HEK293 (cell line): ENCODE results near the gene CIAO1.

ENCODE experiments used
- CTCF ChIA-PET: fragments of 350-600 bp; formaldehyde crosslinking; extraction: SDS; loops from one replicate; lab custom pipeline; 2021; ENCODE audit warnings: antibody characterized with exemption; lab: Yijun Ruan, JAX
- POLR2A ChIA-PET: fragments of 300-600 bp; formaldehyde crosslinking; extraction: SDS; loops from one replicate; lab custom pipeline; 2020; ENCODE audit warnings: antibody characterized with exemption, inconsistent platforms; lab: Yijun Ruan, JAX
- H3K27ac ChIP-seq: fragments of 200-500 bp; sonication (Bioruptor generic); 2 replicates; pipeline ENCODE4 v1.5.1; 2014; ENCODE audit warnings: low read depth, low read length, control low read depth, inconsistent platforms; ENCODE audit errors: extremely low read depth
- H3K36me3 ChIP-seq, 2 experiments: fragments of 200-500 bp in 1 of 2; sonication (Bioruptor generic) in 1 of 2; 1 replicate in 1 of 2; 2 replicates in 1 of 2; pipeline ENCODE4 v1.5.1; 2014 to 2017; ENCODE audit warnings: inconsistent platforms in 2 of 2, low read length in 2 of 2; ENCODE audit not compliant: control insufficient read depth in 2 of 2, insufficient read depth in 1 of 2
- H3K4me1 ChIP-seq: fragments of 200-500 bp; sonication (Bioruptor generic); 2 replicates; pipeline ENCODE4 v1.5.1; 2014; ENCODE audit warnings: mild to moderate bottlenecking, low read length, inconsistent platforms; ENCODE audit not compliant: control insufficient read depth, insufficient read depth
- H3K4me3 ChIP-seq: 2 replicates; pipeline ENCODE4 v1.5.1; 2011; ENCODE audit warnings: low read depth, mild to moderate bottlenecking, control low read depth, low read length, moderate library complexity
- H3K9me3 ChIP-seq: fragments of 200-500 bp; sonication (Bioruptor generic); 2 replicates; pipeline ENCODE4 v1.5.1; 2014; ENCODE audit warnings: low read depth, low read length, inconsistent platforms; ENCODE audit not compliant: control insufficient read depth, insufficient read depth
- GLIS1 ChIP-seq: fragments of 450-650 bp; formaldehyde crosslinking; IDR thresholded peaks from 2 replicates; pipeline ENCODE4 v1.5.1; 2016; ENCODE audit warnings: missing biosample characterization, missing genetic modification characterization
- REPIN1 ChIP-seq: fragments of 450-650 bp; formaldehyde crosslinking; IDR thresholded peaks from 2 replicates; pipeline ENCODE4 v1.5.1; 2017; ENCODE audit warnings: missing biosample characterization, missing genetic modification characterization, low read depth
- ZBTB1 ChIP-seq: fragments of 450-650 bp; formaldehyde crosslinking; IDR thresholded peaks from 2 replicates; pipeline ENCODE4 v1.5.1; 2016; ENCODE audit warnings: missing biosample characterization, missing genetic modification characterization
- ZBTB21 ChIP-seq: fragments of 450-650 bp; formaldehyde crosslinking; IDR thresholded peaks from 2 replicates; pipeline ENCODE4 v1.5.1; 2017; ENCODE audit warnings: missing biosample characterization, missing genetic modification characterization
- ZNF138 ChIP-seq: fragments of 450-650 bp; formaldehyde crosslinking; IDR thresholded peaks from 2 replicates; pipeline ENCODE4 v1.5.1; 2016; ENCODE audit warnings: missing biosample characterization, missing genetic modification characterization, borderline replicate concordance
- ZNF169 ChIP-seq: fragments of 450-650 bp; formaldehyde crosslinking; IDR thresholded peaks from 2 replicates; pipeline ENCODE4 v1.5.1; 2016; ENCODE audit warnings: missing biosample characterization, missing genetic modification characterization
- ZNF2 ChIP-seq: fragments of 450-650 bp; formaldehyde crosslinking; IDR thresholded peaks from 2 replicates; pipeline ENCODE4 v1.5.1; 2016; ENCODE audit warnings: missing biosample characterization, missing genetic modification characterization
- ZNF366 ChIP-seq: fragments of 450-650 bp; formaldehyde crosslinking; conservative IDR thresholded peaks from 2 replicates; pipeline ENCODE4 v1.5.1; 2016; ENCODE audit warnings: missing biosample characterization, missing genetic modification characterization
- ZNF394 ChIP-seq: fragments of 450-650 bp; formaldehyde crosslinking; IDR thresholded peaks from 2 replicates; pipeline ENCODE4 v1.5.1; 2016; ENCODE audit warnings: missing biosample characterization, missing genetic modification characterization, mild to moderate bottlenecking, moderate library complexity, borderline replicate concordance
- ZNF404 ChIP-seq: fragments of 450-650 bp; formaldehyde crosslinking; IDR thresholded peaks from 2 replicates; pipeline ENCODE4 v1.5.1; 2017; ENCODE audit warnings: missing biosample characterization, missing genetic modification characterization
- ZNF510 ChIP-seq: fragments of 450-650 bp; formaldehyde crosslinking; IDR thresholded peaks from 2 replicates; pipeline ENCODE4 v1.5.1; 2018; ENCODE audit warnings: mild to moderate bottlenecking, missing genetic modification characterization, missing biosample characterization; ENCODE audit not compliant: insufficient replicate concordance
- ZNF555 ChIP-seq: fragments of 450-650 bp; formaldehyde crosslinking; conservative IDR thresholded peaks from 2 replicates; pipeline ENCODE4 v1.5.1; 2017; ENCODE audit warnings: missing biosample characterization, mild to moderate bottlenecking, missing genetic modification characterization, inconsistent platforms
- ZNF600 ChIP-seq: fragments of 450-650 bp; formaldehyde crosslinking; IDR thresholded peaks from 2 replicates; pipeline ENCODE4 v1.5.1; 2016; ENCODE audit warnings: missing biosample characterization, missing genetic modification characterization
- ZNF624 ChIP-seq: fragments of 450-650 bp; formaldehyde crosslinking; IDR thresholded peaks from 2 replicates; pipeline ENCODE4 v1.5.1; 2017; ENCODE audit warnings: missing biosample characterization, missing genetic modification characterization
- ZNF843 ChIP-seq: fragments of 450-650 bp; formaldehyde crosslinking; IDR thresholded peaks from 2 replicates; pipeline ENCODE4 v1.5.1; 2016; ENCODE audit warnings: missing biosample characterization, missing genetic modification characterization
- TF ChIP-seq, protein P1 (sequence below): IDR thresholded peaks from 2 replicates; pipeline ENCODE4 v1.6.1; 2011; ENCODE audit warnings: mild to moderate bottlenecking, low read depth, low read length, borderline replicate concordance
- TF ChIP-seq, protein P2 (sequence below): fragments of 450-650 bp; formaldehyde crosslinking; IDR thresholded peaks from 2 replicates; pipeline ENCODE4 v1.5.1; 2016; ENCODE audit warnings: missing biosample characterization, missing genetic modification characterization, borderline replicate concordance
- TF ChIP-seq, protein P3 (sequence below): fragments of 450-650 bp; formaldehyde crosslinking; IDR thresholded peaks from 2 replicates; pipeline ENCODE4 v1.5.1; 2017; ENCODE audit warnings: missing biosample characterization, missing genetic modification characterization
- TF ChIP-seq, protein P4 (sequence below): fragments of 450-650 bp; formaldehyde crosslinking; IDR thresholded peaks from 2 replicates; pipeline ENCODE4 v1.5.1; 2016; ENCODE audit warnings: missing biosample characterization, missing genetic modification characterization
- TF ChIP-seq, protein P5 (sequence below): sonication (generic); formaldehyde crosslinking; IDR thresholded peaks from 2 replicates; pipeline ENCODE4 v1.8.1; 2022; ENCODE audit warnings: mild to moderate bottlenecking, moderate library complexity, missing genetic modification reagents
- TF ChIP-seq, protein P6 (sequence below): fragments of 450-650 bp; formaldehyde crosslinking; IDR thresholded peaks from 2 replicates; pipeline ENCODE4 v1.5.0; 2017; ENCODE audit warnings: missing biosample characterization, missing genetic modification characterization, borderline replicate concordance

Gene CIAO1

DNA sequence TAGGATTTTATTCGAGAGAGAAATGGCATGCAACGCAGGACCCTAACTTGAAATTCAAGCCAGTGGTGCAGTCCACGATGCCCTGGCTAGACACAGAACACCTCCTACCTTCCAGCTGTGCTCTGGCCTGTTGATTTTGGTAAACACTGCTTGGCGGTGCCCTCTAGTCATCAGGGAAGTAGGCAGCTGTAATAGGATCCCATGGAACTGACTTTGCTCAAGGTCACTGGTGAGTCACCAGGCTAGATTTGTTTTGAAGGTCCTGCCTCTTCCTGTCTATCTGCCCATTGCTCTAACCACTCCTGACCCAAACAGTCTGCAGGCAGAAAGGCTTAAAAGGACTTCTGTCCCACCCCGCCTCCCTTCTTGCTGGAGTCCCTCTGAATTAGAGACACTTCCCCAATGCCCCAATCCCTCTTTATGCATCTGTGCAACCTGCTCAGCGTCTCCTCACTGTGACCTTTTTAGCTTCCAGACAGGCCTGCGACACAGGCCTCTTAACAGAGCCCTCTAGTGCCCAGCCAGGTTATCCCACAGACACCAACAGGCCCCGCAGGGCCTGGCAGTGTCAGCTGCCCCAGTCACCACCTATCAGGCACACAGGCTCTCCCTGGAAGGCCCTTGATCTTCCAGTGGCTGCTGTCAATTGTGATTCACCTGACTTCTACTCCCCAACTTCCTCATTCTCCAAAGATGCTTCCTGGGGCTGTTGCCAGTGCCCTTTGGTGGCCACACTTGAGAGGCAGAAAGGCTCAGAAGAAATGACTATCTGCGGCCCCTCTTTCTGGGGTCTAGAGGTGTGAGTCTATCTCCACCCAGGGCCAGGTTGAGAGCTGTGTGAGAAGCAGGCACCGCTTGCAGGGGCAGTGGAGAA, 5.4 kb upstream of the CIAO1 start (continued):
- TF ChIP-seq, protein P1, sequence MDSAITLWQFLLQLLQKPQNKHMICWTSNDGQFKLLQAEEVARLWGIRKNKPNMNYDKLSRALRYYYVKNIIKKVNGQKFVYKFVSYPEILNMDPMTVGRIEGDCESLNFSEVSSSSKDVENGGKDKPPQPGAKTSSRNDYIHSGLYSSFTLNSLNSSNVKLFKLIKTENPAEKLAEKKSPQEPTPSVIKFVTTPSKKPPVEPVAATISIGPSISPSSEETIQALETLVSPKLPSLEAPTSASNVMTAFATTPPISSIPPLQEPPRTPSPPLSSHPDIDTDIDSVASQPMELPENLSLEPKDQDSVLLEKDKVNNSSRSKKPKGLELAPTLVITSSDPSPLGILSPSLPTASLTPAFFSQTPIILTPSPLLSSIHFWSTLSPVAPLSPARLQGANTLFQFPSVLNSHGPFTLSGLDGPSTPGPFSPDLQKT: no peak
- TF ChIP-seq, protein P2, sequence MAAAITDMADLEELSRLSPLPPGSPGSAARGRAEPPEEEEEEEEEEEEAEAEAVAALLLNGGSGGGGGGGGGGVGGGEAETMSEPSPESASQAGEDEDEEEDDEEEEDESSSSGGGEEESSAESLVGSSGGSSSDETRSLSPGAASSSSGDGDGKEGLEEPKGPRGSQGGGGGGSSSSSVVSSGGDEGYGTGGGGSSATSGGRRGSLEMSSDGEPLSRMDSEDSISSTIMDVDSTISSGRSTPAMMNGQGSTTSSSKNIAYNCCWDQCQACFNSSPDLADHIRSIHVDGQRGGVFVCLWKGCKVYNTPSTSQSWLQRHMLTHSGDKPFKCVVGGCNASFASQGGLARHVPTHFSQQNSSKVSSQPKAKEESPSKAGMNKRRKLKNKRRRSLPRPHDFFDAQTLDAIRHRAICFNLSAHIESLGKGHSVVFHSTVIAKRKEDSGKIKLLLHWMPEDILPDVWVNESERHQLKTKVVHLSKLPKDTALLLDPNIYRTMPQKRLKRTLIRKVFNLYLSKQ (tag by site-specific recombination): no peak
- TF ChIP-seq ZNF510: no peak
- TF ChIP-seq ZNF2: peak; percentile 99
- peak; percentile 87 for TF ChIP-seq ZBTB21 (tag by site-specific recombination)
- peak; percentile 14; the same call in 1 of the 2 replicates for TF ChIP-seq ZNF394 (tag by site-specific recombination)
- TF ChIP-seq ZNF624 (tag by site-specific recombination): no peak
- peak; percentile 85 for TF ChIP-seq ZNF600
- TF ChIP-seq ZNF555 (tag by site-specific recombination): no peak

DNA sequence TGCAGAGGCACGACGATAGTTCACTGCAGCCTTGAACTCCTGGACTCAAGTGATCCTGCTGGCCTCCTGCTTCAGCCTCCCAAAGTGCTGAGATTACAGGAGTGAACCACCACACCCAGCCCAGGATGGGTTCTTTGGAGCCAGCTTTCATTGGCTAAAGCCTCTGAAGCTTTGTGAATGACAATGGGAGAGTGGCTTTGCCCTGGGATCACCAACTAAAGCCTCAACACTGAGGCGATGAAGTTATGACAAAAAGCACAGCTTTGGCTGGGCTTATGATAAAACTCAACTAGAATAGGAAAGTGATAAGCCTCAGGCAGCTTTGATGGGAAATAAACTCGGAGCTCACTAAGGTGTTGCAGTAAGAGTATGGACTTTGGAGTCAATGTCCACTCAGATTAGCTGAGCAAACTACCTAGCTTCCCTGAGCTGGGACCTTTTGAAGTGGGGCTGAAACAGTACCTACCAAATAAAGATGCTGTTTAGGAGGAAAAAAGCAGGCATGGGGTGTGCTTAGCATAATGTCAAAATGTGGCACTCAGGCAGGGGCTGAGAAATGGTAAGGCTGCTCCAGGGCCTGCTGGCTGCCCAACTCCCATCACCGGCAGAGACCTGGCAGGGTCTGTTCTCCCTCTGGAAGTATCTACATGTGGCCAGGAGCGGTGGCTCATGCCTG, 4.6 kb upstream of the CIAO1 start:
- Histone ChIP-seq H3K4me1 (peaks cover 17% of the 10 kb centered on the region), H3K36me3 (peaks cover 0 to 48% of the 10 kb centered on the region in 2 experiments; a peak in 2 of 3 replicates), H3K27ac (peak overlapping the region; percentile 25; the same call in 1 of the 2 replicates), H3K9me3 (no peaks in the 10 kb centered on the region)
- CTCF ChIA-PET: interaction anchor here (0.9 to 1.9 kb wide), 6 partner anchors 17 to 660 kb away, joined by 3 to 9 read pairs (median 4); no protein-coding TSS in a partner anchor
- POLR2A ChIA-PET: interaction anchor here (0.9 to 4.6 kb wide), 3 partner anchors 12 to 607 kb away, joined by 3 to 23 read pairs (median 4); partner anchors contain the start of gene STARD7
- TF ChIP-seq ZNF169 (tag by site-specific recombination) (no peak), ZNF404 (tag by site-specific recombination) (no peak), ZNF138 (tag by site-specific recombination) (no peak), GLIS1 (tag by site-specific recombination) (no peak), ZNF843 (tag by site-specific recombination) (no peak), ZNF366 (tag by site-specific recombination) (no peak), REPIN1 (tag by site-specific recombination) (no peak), ZBTB1 (no peak)
- TF ChIP-seq, protein P3, sequence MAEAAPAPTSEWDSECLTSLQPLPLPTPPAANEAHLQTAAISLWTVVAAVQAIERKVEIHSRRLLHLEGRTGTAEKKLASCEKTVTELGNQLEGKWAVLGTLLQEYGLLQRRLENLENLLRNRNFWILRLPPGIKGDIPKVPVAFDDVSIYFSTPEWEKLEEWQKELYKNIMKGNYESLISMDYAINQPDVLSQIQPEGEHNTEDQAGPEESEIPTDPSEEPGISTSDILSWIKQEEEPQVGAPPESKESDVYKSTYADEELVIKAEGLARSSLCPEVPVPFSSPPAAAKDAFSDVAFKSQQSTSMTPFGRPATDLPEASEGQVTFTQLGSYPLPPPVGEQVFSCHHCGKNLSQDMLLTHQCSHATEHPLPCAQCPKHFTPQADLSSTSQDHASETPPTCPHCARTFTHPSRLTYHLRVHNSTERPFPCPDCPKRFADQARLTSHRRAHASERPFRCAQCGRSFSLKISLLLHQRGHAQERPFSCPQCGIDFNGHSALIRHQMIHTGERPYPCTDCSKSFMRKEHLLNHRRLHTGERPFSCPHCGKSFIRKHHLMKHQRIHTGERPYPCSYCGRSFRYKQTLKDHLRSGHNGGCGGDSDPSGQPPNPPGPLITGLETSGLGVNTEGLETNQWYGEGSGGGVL: no peak
- TF ChIP-seq, protein P4, sequence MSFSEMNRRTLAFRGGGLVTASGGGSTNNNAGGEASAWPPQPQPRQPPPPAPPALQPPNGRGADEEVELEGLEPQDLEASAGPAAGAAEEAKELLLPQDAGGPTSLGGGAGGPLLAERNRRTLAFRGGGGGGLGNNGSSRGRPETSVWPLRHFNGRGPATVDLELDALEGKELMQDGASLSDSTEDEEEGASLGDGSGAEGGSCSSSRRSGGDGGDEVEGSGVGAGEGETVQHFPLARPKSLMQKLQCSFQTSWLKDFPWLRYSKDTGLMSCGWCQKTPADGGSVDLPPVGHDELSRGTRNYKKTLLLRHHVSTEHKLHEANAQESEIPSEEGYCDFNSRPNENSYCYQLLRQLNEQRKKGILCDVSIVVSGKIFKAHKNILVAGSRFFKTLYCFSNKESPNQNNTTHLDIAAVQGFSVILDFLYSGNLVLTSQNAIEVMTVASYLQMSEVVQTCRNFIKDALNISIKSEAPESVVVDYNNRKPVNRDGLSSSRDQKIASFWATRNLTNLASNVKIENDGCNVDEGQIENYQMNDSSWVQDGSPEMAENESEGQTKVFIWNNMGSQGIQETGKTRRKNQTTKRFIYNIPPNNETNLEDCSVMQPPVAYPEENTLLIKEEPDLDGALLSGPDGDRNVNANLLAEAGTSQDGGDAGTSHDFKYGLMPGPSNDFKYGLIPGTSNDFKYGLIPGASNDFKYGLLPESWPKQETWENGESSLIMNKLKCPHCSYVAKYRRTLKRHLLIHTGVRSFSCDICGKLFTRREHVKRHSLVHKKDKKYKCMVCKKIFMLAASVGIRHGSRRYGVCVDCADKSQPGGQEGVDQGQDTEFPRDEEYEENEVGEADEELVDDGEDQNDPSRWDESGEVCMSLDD: no peak
- TF ChIP-seq, protein P5, sequence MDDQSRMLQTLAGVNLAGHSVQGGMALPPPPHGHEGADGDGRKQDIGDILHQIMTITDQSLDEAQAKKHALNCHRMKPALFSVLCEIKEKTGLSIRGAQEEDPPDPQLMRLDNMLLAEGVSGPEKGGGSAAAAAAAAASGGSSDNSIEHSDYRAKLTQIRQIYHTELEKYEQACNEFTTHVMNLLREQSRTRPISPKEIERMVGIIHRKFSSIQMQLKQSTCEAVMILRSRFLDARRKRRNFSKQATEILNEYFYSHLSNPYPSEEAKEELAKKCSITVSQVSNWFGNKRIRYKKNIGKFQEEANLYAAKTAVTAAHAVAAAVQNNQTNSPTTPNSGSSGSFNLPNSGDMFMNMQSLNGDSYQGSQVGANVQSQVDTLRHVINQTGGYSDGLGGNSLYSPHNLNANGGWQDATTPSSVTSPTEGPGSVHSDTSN (CRISPR knock-in tag): no peak
- TF ChIP-seq, protein P6, sequence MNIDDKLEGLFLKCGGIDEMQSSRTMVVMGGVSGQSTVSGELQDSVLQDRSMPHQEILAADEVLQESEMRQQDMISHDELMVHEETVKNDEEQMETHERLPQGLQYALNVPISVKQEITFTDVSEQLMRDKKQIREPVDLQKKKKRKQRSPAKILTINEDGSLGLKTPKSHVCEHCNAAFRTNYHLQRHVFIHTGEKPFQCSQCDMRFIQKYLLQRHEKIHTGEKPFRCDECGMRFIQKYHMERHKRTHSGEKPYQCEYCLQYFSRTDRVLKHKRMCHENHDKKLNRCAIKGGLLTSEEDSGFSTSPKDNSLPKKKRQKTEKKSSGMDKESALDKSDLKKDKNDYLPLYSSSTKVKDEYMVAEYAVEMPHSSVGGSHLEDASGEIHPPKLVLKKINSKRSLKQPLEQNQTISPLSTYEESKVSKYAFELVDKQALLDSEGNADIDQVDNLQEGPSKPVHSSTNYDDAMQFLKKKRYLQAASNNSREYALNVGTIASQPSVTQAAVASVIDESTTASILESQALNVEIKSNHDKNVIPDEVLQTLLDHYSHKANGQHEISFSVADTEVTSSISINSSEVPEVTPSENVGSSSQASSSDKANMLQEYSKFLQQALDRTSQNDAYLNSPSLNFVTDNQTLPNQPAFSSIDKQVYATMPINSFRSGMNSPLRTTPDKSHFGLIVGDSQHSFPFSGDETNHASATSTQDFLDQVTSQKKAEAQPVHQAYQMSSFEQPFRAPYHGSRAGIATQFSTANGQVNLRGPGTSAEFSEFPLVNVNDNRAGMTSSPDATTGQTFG (tag by site-specific recombination): no peak
- TF ChIP-seq, all 188 proteins: peak for 0
- no peak overlapping the region for H3K4me3 ChIP-seq
